Lower leg skin (tissue), 4 donors: ENCODE measurements around the gene CBX4. TPM values are rescaled to one million over a fixed set of nuclear protein-coding genes. Genes with fewer than 3 reads are reported as not detected.

Experiments used
- DNase-seq, 2 donors: peaks; one replicate each; pipeline ENCODE4 v3.0.0-alpha.2; 2019; ENCODE audit warnings: low spot score in 2 of 2
- H3K4me3 ChIP-seq: fragments of 200-600 bp; sonication (generic); 2 replicates; pipeline ENCODE4 v1.5.1; 2017; ENCODE audit warnings: mild to moderate bottlenecking, low read depth; ENCODE audit not compliant: poor library complexity, severe bottlenecking
- CTCF ChIP-seq, 3 donors: fragments of 450-650 bp; IDR thresholded peaks; one replicate each; pipeline ENCODE4 v1.5.1; 2016; ENCODE audit warnings: antibody characterized with exemption in 3 of 3, mild to moderate bottlenecking in 3 of 3, moderate library complexity in 2 of 3
- POLR2A ChIP-seq, 2 donors: fragments of 450-650 bp; IDR thresholded peaks; one replicate each; pipeline ENCODE4 v1.6.1; 2016 to 2017; ENCODE audit warnings: antibody characterized with exemption in 2 of 2, mild to moderate bottlenecking in 1 of 2, moderate library complexity in 1 of 2
- WGBS, 2 donors: methylation state at CpG; one replicate each; pipeline ENCODE4 v1.1.5; 2018; 5-methylcytosine and 5-hydroxymethylcytosine counted together
- intact Hi-C: fragments of 100-400 bp; cut with DNase I; formaldehyde crosslinking; loops from one replicate; pipeline ENCODE4 v1.15.0; 2023; ENCODE audit warnings: low total_unique reads
- total RNA-seq, 4 donors: library from RNA; depleted of rRNA; stranded (reverse); fragments of >200 nt; gene quantifications; one replicate each; pipeline ENCODE4 v1.1.0, GENCODE V29; 2016

CBX4 gene
- total RNA-seq, 4 donors from 2014 or later: 30.2 to 35.6 (median 32.2) TPM

DNA sequence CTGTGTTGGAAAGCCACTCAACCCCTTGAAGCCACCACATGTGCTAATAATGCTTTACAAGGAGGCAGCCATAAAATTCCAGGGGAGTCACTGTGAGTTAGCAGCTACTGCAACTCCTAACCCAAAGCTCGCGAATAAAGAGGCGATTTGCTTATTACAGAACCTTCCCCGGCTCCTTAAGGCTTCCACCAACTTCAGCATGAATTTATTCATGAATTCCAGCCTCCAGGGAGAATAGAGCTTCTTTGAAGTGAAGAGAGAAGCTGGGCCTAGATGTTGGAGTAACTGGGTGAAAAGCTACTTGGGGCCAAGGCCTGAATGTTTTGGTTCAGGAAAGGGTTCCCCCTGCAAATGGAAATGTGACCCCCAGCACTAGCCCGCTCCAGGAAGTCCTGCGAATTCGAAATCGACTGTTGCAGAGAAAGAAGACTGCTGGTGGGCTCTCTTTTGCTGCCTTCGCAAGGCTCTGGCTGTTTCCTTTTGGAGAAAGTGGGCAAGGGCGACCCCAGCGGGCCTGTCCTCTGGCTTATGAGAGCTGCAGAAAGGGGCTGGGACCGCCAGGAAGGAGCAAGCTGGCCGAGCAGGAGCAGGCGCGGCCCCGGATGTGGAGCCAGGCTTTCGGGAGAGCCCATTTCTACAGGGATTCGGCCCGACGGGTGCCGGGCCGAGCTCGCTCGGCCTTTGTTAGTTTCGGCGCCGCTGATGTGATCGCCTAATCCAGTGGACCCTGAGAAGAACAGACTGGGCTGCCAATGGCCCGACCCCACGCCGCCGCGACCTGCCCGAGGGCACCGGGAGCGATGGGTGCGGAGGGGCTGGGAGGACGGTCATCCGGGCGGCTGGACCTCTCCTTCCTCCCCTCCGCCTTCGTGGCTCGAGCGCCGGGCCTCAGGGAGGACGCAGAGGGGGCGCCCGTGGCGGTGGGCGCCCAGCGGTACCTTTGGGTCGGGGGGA is 50.0 kb downstream of the CBX4 start:
- intact Hi-C loops: no loop called here
- WGBS, 2 donors: 44 to 47% methylated on average over 37 to 42 of the region's 52 CpGs
- TF ChIP-seq POLR2A (IDR thresholded peaks at IDR 0.05) (no peak), CTCF (IDR thresholded peaks at IDR 0.05) (no peak)
- no peak overlapping the region for H3K4me3 ChIP-seq
- DNase-seq: no peak

- WGBS, 2 donors: 71 to 79% methylated on average over 5 of the region's 5 CpGs
- intact Hi-C loops: no loop called here
- TF ChIP-seq POLR2A (IDR thresholded peaks at IDR 0.05): no peak
- no peak for TF ChIP-seq CTCF (IDR thresholded peaks at IDR 0.05)
- no peak overlapping the region for H3K4me3 ChIP-seq
- DNase-seq: no peak
Measured at GRCh38 chr17:79788455-79788854, 50.8 kb downstream of the CBX4 start.

GRCh38 chr17:79786930-79787643 is 52.2 kb downstream of the CBX4 start:
- H3K4me3 ChIP-seq: no peak overlapping the region
- intact Hi-C loops: no loop called here
- TF ChIP-seq POLR2A (IDR thresholded peaks at IDR 0.05) (no peak), CTCF (IDR thresholded peaks at IDR 0.05) (no peak)
- WGBS, 2 donors: 54 to 71% methylated on average over 10 to 12 of the region's 12 CpGs
- DNase-seq: no peak

GRCh38 chr17:79785900-79786810 is 53.1 kb downstream of the CBX4 start:
- intact Hi-C loops: no loop called here
- DNase-seq: no peak
- no peak overlapping the region for H3K4me3 ChIP-seq
- 90% methylated on average over 13 to 15 of the region's 15 CpGs for WGBS, 2 donors
- TF ChIP-seq CTCF (IDR thresholded peaks at IDR 0.05) (no peak), POLR2A (IDR thresholded peaks at IDR 0.05) (no peak)
